ENCODE results near the gene ATN1. TPM values are rescaled to one million over a fixed set of nuclear protein-coding genes. Genes with fewer than 3 reads are reported as not detected.

The ATN1 gene
- total RNA-seq, 2 donors from 2014 or later: 29.9 to 73.5 TPM

GRCh38 chr12:6965026-6965661 is 37.4 kb downstream of the ATN1 start:
- ATAC-seq: peak; percentile 36 to 56
- peak; percentile 85 to 88 for DNase-seq (ENCODE audit: low spot score in 2 of 2)
- no peaks in the 10 kb centered on the region for H3K9me3 Mint-ChIP-seq
- peaks cover 40 to 44% of the 10 kb centered on the region in 2 donors for H3K36me3 Mint-ChIP-seq
- peak overlapping the region; percentile 87 to 89 for H3K27ac Mint-ChIP-seq

- DNase-seq (ENCODE audit: low spot score in 2 of 2) (no peak), ATAC-seq (no peak)
- Mint-ChIP-seq H3K9me3 (no peaks in the 10 kb centered on the region), H3K27ac (peak overlapping the region; percentile 87 to 89), H3K36me3 (peaks cover 43 to 46% of the 10 kb centered on the region in 2 donors)
Observed at GRCh38 chr12:6965714-6966113, 38.0 kb downstream of the ATN1 start.

GRCh38 chr12:6966351-6966750 is 38.6 kb downstream of the ATN1 start:
- H3K9me3 Mint-ChIP-seq: no peaks in the 10 kb centered on the region
- peaks cover 43 to 46% of the 10 kb centered on the region in 2 donors for H3K36me3 Mint-ChIP-seq
- DNase-seq (ENCODE audit: low spot score in 2 of 2): no peak
- no peak for ATAC-seq
- H3K27ac Mint-ChIP-seq: peak overlapping the region; percentile 89 to 93

DNA sequence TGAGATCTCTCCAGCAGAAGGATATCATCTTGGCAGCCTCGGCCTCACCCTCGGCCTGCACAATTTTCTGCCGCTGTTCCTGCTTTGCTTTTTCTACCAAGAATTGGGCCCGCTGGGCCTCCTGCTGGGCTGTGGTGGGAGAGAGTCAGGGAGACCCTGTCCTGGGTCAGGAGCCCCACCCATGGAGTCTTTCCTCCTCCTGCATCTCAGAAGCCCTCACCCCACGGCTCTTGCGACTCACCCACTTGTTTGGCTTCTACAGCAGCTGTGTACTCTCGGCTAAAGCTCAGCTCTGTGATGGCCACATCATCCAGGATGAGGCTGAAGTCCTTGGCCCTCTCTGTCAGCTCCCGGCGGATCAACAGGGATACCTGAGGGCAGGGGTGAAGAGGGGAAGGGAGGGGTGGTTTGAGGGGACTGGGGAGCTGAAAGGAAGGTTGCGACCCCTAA is 39.9 kb downstream of the ATN1 start:
- ATAC-seq (no peak), DNase-seq (ENCODE audit: low spot score in 2 of 2) (no peak)
- no peaks in the 10 kb centered on the region for H3K9me3 Mint-ChIP-seq
- H3K27ac Mint-ChIP-seq: peak overlapping the region in 1 of 2 donors; percentile 82
- peaks cover 50 to 55% of the 10 kb centered on the region in 2 donors for H3K36me3 Mint-ChIP-seq

DNA sequence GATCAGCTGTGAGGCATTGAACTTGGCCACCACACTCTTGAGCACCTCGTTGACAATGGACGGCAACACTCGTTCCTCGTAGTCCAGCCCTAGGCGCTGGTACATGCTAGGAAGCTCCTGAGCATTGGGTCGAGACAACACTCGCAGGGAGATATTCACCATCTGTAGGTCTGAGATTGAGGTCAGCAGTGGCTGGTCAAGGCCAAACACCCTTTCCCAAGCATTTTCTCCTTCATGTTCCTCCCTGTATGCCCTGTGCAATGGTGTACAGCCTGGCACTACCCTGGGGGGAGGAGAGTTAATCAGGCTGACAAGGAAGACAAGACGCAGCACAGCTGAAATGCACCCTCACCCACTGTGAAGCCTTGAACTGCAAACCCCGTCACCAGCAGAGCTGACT is 40.7 kb downstream of the ATN1 start:
- Mint-ChIP-seq H3K27ac (peak overlapping the region; percentile 90 to 100), H3K36me3 (peaks cover 53 to 62% of the 10 kb centered on the region in 2 donors), H3K9me3 (no peaks in the 10 kb centered on the region)
- ATAC-seq: no peak
- DNase-seq (ENCODE audit: low spot score in 2 of 2): no peak

- peaks cover 52 to 68% of the 10 kb centered on the region in 2 donors for H3K36me3 Mint-ChIP-seq
- ATAC-seq (peak; percentile 13 to 41), DNase-seq (ENCODE audit: low spot score in 2 of 2) (no peak)
- H3K27ac Mint-ChIP-seq: peak overlapping the region; percentile 90 to 100
- H3K9me3 Mint-ChIP-seq: no peaks in the 10 kb centered on the region
Observed at GRCh38 chr12:6970096-6970527, 42.4 kb downstream of the ATN1 start.

DNA sequence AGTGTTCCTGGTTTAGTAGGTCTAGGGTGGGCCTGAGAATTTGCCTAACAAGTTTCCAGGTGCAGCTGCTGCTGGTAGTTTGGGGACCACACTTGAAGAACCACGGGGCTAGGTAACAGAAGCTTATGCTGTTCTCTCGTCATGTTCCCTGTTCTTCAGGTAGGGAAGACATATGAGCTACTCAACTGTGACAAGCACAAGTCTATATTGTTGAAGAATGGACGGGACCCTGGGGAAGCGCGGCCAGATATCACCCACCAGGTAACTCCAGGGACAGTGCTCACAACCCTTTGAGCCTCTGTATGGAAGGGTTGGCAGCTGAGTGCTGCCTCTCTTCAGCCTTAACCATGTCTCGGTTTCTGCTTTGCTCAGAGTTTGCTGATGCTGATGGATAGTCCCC is 46.4 kb downstream of the ATN1 start:
- Mint-ChIP-seq H3K27ac (peak overlapping the region in 1 of 2 donors; percentile 84), H3K36me3 (peaks cover 29 to 64% of the 10 kb centered on the region in 2 donors), H3K9me3 (no peaks in the 10 kb centered on the region)
- DNase-seq (ENCODE audit: low spot score in 2 of 2): no peak
- ATAC-seq: no peak

DNA sequence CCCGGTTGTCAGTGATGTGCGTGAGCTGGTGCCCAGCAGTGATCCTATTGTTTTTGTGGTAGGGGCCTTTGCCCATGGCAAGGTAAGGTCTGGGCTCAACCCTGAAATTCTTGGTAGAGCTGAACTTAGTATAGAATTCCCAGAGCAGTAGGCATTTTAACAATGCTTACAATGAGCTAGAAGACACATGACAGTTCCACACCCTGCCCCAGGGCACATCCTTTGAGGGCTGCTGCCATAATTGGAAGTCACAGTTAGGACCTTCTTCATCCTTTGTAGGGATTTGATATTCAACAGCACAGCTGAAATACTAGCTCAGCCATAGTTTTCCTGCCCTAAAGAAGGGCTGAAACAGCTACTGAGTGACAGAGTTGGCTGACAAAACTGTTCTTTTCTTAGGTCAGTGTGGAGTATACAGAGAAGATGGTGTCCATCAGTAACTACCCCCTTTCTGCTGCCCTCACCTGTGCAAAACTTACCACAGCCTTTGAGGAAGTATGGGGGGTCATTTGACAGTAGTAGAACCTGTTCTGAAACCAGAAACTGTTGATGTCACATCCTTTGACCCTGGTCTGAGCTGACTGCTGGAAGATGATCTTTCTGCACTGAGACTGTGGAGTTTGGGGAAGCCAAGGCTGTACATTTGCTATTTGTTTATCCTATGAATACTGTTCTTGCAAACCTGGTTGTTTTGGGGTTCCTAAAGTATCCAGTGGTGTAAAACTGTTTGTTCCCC is 47.7 kb downstream of the ATN1 start:
- no peak for DNase-seq (ENCODE audit: low spot score in 2 of 2)
- peaks cover 26 to 52% of the 10 kb centered on the region in 2 donors for H3K36me3 Mint-ChIP-seq
- no peak for ATAC-seq
- H3K9me3 Mint-ChIP-seq: no peaks in the 10 kb centered on the region
- H3K27ac Mint-ChIP-seq: peak overlapping the region; percentile 14 to 53

GRCh38 chr12:6977653-6978052 is 49.9 kb downstream of the ATN1 start:
- peak overlapping the region in 1 of 2 donors; percentile 79 for H3K27ac Mint-ChIP-seq
- no peaks in the 10 kb centered on the region for H3K9me3 Mint-ChIP-seq
- ATAC-seq: no peak
- no peak for DNase-seq (ENCODE audit: low spot score in 2 of 2)
- H3K36me3 Mint-ChIP-seq: peaks cover 8 to 33% of the 10 kb centered on the region in 2 donors

- DNase-seq (ENCODE audit: low spot score in 2 of 2) (no peak), ATAC-seq (no peak)
- H3K36me3 Mint-ChIP-seq: peaks cover 5 to 28% of the 10 kb centered on the region in 2 donors
- no peaks in the 10 kb centered on the region for H3K9me3 Mint-ChIP-seq
- H3K27ac Mint-ChIP-seq: peak overlapping the region in 1 of 2 donors; percentile 74
Observed at GRCh38 chr12:6978188-6978587, 50.4 kb downstream of the ATN1 start.

GRCh38 chr12:6978611-6979011 is 50.9 kb downstream of the ATN1 start:
- H3K27ac Mint-ChIP-seq: peak overlapping the region in 1 of 2 donors; percentile 74
- no peaks in the 10 kb centered on the region for H3K9me3 Mint-ChIP-seq
- H3K36me3 Mint-ChIP-seq: peaks cover 5 to 24% of the 10 kb centered on the region in 2 donors
- ATAC-seq (no peak), DNase-seq (ENCODE audit: low spot score in 2 of 2) (no peak)

GRCh38 chr12:6979021-6979420 is 51.3 kb downstream of the ATN1 start:
- peaks cover 5 to 20% of the 10 kb centered on the region in 2 donors for H3K36me3 Mint-ChIP-seq
- H3K9me3 Mint-ChIP-seq: no peaks in the 10 kb centered on the region
- no peak for DNase-seq (ENCODE audit: low spot score in 2 of 2)
- no peak for ATAC-seq
- peak overlapping the region in 1 of 2 donors; percentile 74 for H3K27ac Mint-ChIP-seq

- DNase-seq (ENCODE audit: low spot score in 2 of 2) (no peak), ATAC-seq (no peak)
- Mint-ChIP-seq H3K27ac (peak overlapping the region in 1 of 2 donors; percentile 74), H3K36me3 (peaks cover 5 to 20% of the 10 kb centered on the region in 2 donors), H3K9me3 (no peaks in the 10 kb centered on the region)
Observed at GRCh38 chr12:6979453-6979852, 51.7 kb downstream of the ATN1 start.

GRCh38 chr12:6980075-6980474 is 52.3 kb downstream of the ATN1 start:
- no peak for ATAC-seq
- Mint-ChIP-seq H3K27ac (no peak overlapping the region), H3K9me3 (no peaks in the 10 kb centered on the region), H3K36me3 (peaks cover 5 to 20% of the 10 kb centered on the region in 2 donors)
- no peak for DNase-seq (ENCODE audit: low spot score in 2 of 2)

DNA sequence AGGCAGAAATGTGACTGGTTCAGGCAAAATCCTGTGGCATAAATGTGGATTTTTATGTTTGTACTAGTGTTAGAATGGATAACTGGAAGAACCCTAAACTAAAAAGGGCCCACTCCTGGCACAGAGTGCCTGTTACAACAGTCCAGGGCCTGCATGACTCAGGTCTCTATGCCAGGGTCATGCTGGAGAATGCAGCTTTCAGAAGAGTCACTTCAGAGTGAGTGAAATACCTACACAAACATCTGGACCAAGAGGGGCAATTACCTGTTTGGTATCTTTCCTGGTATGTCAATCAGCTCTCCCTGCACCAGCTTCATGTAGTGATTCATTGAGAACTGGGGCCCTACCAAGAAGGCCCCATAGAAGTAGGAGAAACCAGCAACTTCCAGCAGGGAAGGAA is 53.0 kb downstream of the ATN1 start:
- Mint-ChIP-seq H3K36me3 (peaks cover 4 to 19% of the 10 kb centered on the region in 2 donors), H3K27ac (peak overlapping the region in 1 of 2 donors; percentile 68)

DNA sequence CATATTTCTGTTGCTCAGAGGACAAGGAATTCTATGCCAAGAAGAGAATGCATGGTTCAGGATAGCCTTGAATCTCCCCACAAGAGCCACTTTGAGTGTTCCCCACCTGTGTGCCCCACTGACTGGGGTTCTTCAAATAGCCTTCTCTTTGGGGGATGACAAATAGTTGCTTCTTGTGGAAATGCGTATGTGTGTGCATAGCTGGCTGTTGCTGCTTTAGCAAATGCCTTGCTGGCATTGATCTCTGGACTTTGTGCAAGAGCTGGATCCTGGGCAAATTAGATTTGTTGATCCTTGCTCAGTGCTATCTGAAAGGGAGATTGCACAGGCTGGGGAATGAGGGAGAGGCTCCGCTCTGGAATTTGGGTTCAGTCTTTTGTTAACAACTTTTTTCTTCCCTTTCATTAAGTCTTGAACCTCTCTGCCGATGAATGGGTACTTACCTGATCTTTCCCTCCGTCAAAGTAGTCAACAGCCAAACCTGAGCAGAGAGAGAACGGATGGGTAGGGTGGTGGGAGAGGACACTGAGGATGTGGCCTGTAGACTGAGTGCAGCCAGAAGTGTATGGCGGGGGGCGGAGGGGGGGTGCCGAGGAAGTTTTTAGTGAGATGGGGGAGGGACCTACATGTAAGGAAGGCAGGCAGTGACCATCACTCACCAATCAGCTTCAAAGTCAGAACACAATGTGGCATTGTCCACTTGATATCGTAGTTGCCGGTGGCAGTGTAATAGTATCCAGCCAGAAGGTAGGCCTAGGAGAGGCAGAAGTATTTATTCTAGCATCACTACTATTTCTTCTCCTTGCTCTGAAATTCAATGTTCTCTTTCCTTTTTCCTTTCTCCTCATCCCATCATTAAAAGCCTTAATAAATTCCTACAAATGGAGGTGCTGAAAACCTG is 53.6 kb downstream of the ATN1 start:
- Mint-ChIP-seq H3K27ac (peak overlapping the region in 1 of 2 donors; percentile 68), H3K36me3 (peaks cover 0 to 13% of the 10 kb centered on the region in 2 donors), H3K9me3 (no peaks in the 10 kb centered on the region)
- DNase-seq (ENCODE audit: low spot score in 2 of 2) (no peak), ATAC-seq (no peak)

More for the DNA sequence above, 53.0 kb downstream of the ATN1 start:
- ATAC-seq: no peak
- no peaks in the 10 kb centered on the region for H3K9me3 Mint-ChIP-seq
- no peak for DNase-seq (ENCODE audit: low spot score in 2 of 2)
